Endodermal cell (in vitro differentiated cells): ENCODE results near the gene GZMB. TPM values are rescaled to one million over a fixed set of nuclear protein-coding genes. Genes with fewer than 3 reads are reported as not detected.

Experiments used
- DNase-seq: peaks from one replicate; pipeline ENCODE4 v3.0.0-alpha.2; 2017
- H3K27ac ChIP-seq: 2 replicates; pipeline ENCODE4 v1.5.1; 2013; ENCODE audit warnings: mild to moderate bottlenecking, low read depth, low read length, moderate library complexity
- H3K27me3 ChIP-seq: 2 replicates; pipeline ENCODE4 v1.6.1; 2013; ENCODE audit warnings: mild to moderate bottlenecking, low read length, moderate library complexity; ENCODE audit not compliant: insufficient read depth, control insufficient read depth, poor library complexity, severe bottlenecking
- H3K36me3 ChIP-seq: 2 replicates; pipeline ENCODE4 v1.7.0; 2013; ENCODE audit warnings: mild to moderate bottlenecking, low read length, moderate library complexity; ENCODE audit not compliant: control insufficient read depth, insufficient read depth
- H3K4me1 ChIP-seq: one replicate; pipeline ENCODE4 v1.7.0; 2013; ENCODE audit warnings: low read length; ENCODE audit not compliant: control insufficient read depth, insufficient read depth
- H3K4me3 ChIP-seq: 2 replicates; pipeline ENCODE4 v1.5.1; 2013; ENCODE audit warnings: mild to moderate bottlenecking, low read length, moderate library complexity
- H3K9ac ChIP-seq: 2 replicates; pipeline ENCODE4 v1.6.1; 2013; ENCODE audit warnings: mild to moderate bottlenecking, low read length, moderate library complexity; ENCODE audit not compliant: poor library complexity, severe bottlenecking; ENCODE audit errors: extremely low read depth
- H3K9me3 ChIP-seq: 2 replicates; pipeline ENCODE4 v1.6.1; 2013; ENCODE audit warnings: mild to moderate bottlenecking, low read length, moderate library complexity; ENCODE audit not compliant: control insufficient read depth
- H3K27ac Mint-ChIP-seq: 2 replicates; pipeline ENCODE4 v1.8.0; 2020; ENCODE audit warnings: mixed read lengths
- H3K27me3 Mint-ChIP-seq: 2 replicates; pipeline ENCODE4 v1.8.0; 2021; ENCODE audit warnings: mild to moderate bottlenecking, mixed read lengths; ENCODE audit not compliant: insufficient read depth
- H3K36me3 Mint-ChIP-seq: 2 replicates; pipeline ENCODE4 v1.8.0; 2020; ENCODE audit warnings: low read depth, mixed read lengths
- H3K4me1 Mint-ChIP-seq: 2 replicates; pipeline ENCODE4 v1.8.0; 2020; ENCODE audit warnings: mixed read lengths
- H3K4me3 Mint-ChIP-seq: 2 replicates; pipeline ENCODE4 v1.8.0; 2020; ENCODE audit warnings: mild to moderate bottlenecking, moderate library complexity, mixed read lengths
- H3K9me3 Mint-ChIP-seq: 2 replicates; pipeline ENCODE4 v1.8.0; 2020; ENCODE audit warnings: mild to moderate bottlenecking, mixed read lengths
- CTCF ChIP-seq: fragments of 200-600 bp; sonication (generic); conservative IDR thresholded peaks from 2 replicates; pipeline ENCODE4 v1.5.0; 2021; ENCODE audit warnings: antibody characterized with exemption, mild to moderate bottlenecking
- whole genome bisulfite sequencing, 2 experiments: methylation state at CpG; one replicate each; pipeline versions ENCODE4 v1.1.5 to v1.1.7; 2013; ENCODE audit warnings: missing lambda C conversion rate in 2 of 2, mixed read lengths in 1 of 2; ENCODE audit not compliant: insufficient coverage in 1 of 2, insufficient read length in 1 of 2; 5-methylcytosine and 5-hydroxymethylcytosine counted together
- total RNA-seq, 2 donors: library from RNA; stranded (reverse); fragmentation: NEBNext Ultra II Directional in 1 of 2; extraction: Animal tissue kit (Norgen Biotek cat#: 25700) in 1 of 2; gene quantifications; 2 replicates in 1 of 2; 3 replicates in 1 of 2; pipeline ENCODE4 v1.2.1, GENCODE V29; 2021

The GZMB gene
- total RNA-seq, 2 donors from 2014 or later = not detected

- Histone ChIP-seq H3K36me3 (no peaks in the 10 kb centered on the region), H3K27ac (no peak overlapping the region), H3K4me1 (no peaks in the 10 kb centered on the region), H3K27me3 (no peaks in the 10 kb centered on the region), H3K4me3 (no peak overlapping the region), H3K9me3 (no peaks in the 10 kb centered on the region), H3K9ac (no peak overlapping the region)
- H3K27ac Mint-ChIP-seq = no peak overlapping the region
- H3K9me3 Mint-ChIP-seq = no peaks in the 10 kb centered on the region
- H3K36me3 Mint-ChIP-seq = no peaks in the 10 kb centered on the region
- H3K4me1 Mint-ChIP-seq = no peaks in the 10 kb centered on the region
- H3K27me3 Mint-ChIP-seq = peaks cover 2% of the 10 kb centered on the region
- no peak overlapping the region for H3K4me3 Mint-ChIP-seq
- no peak for DNase-seq
- 91% methylated on average over 1 of the region's 1 CpG; no CpG with 5 or more reads in 1 of the 2 experiments for WGBS, 2 experiments
- TF ChIP-seq CTCF = no peak
Observed at GRCh38 chr14:24670594-24670993, 36.6 kb upstream of the GZMB start.

GRCh38 chr14:24669651-24670050 is 35.7 kb upstream of the GZMB start:
- Histone ChIP-seq H3K9ac (no peak overlapping the region), H3K36me3 (no peaks in the 10 kb centered on the region), H3K9me3 (no peaks in the 10 kb centered on the region), H3K27ac (no peak overlapping the region), H3K4me3 (no peak overlapping the region), H3K27me3 (no peaks in the 10 kb centered on the region), H3K4me1 (no peaks in the 10 kb centered on the region)
- Mint-ChIP-seq H3K9me3 (no peaks in the 10 kb centered on the region), H3K27ac (no peak overlapping the region), H3K4me1 (no peaks in the 10 kb centered on the region), H3K36me3 (no peaks in the 10 kb centered on the region), H3K27me3 (peaks cover under 1% of the 10 kb centered on the region), H3K4me3 (no peak overlapping the region)
- TF ChIP-seq CTCF = no peak
- no peak for DNase-seq
- WGBS, 2 experiments = 75 to 84% methylated on average over 1 of the region's 1 CpG

GRCh38 chr14:24665440-24665991 is 31.5 kb upstream of the GZMB start:
- WGBS, 2 experiments = 90 to 100% methylated on average over 3 to 4 of the region's 4 CpGs

More at GRCh38 chr14:24665440-24665991, 31.5 kb upstream of the GZMB start:
- H3K27me3 Mint-ChIP-seq = peaks cover 2% of the 10 kb centered on the region
- Histone ChIP-seq H3K27me3 (no peaks in the 10 kb centered on the region), H3K36me3 (no peaks in the 10 kb centered on the region), H3K27ac (no peak overlapping the region), H3K9ac (no peak overlapping the region), H3K9me3 (no peaks in the 10 kb centered on the region), H3K4me3 (no peak overlapping the region), H3K4me1 (no peaks in the 10 kb centered on the region)
- H3K4me1 Mint-ChIP-seq = no peaks in the 10 kb centered on the region
- H3K9me3 Mint-ChIP-seq = no peaks in the 10 kb centered on the region
- H3K4me3 Mint-ChIP-seq = no peak overlapping the region
- no peak for DNase-seq
- no peak overlapping the region for H3K27ac Mint-ChIP-seq
- TF ChIP-seq CTCF = no peak
- H3K36me3 Mint-ChIP-seq = no peaks in the 10 kb centered on the region
